ENCODE measurements around the gene EPHB2. TPM values are rescaled to one million over a fixed set of nuclear protein-coding genes. Genes with fewer than 3 reads are reported as not detected.

The EPHB2 gene
- total and polyA plus RNA-seq, 2 of the 8 experiments (the other 6 are each of a cell fraction or from before 2014, with no cell fraction given) = 15.8 to 17.2 TPM

GRCh38 chr1:22827666-22828483, 117.2 kb downstream of the EPHB2 start (continued):
- TF ChIP-seq CHD7 (IDR thresholded peaks at IDR 0.05; ENCODE audit: insufficient replicate concordance, low read length) = no peak
- no peak for TF ChIP-seq SIRT6 (IDR thresholded peaks at IDR 0.05; ENCODE audit: low read length)
- no peak for TF ChIP-seq CHD1 (IDR thresholded peaks at IDR 0.05; ENCODE audit: low read depth, low read length)
- no peak for TF ChIP-seq TEAD4 (IDR thresholded peaks at IDR 0.05; ENCODE audit: low read depth, low read length)
